H9 (cell line): ENCODE measurements around the gene PARD6B. TPM values are rescaled to one million over a fixed set of nuclear protein-coding genes. Genes with fewer than 3 reads are reported as not detected.

Source experiments
- DNase-seq: peaks from one replicate; pipeline ENCODE4 v3.0.0-alpha.2; 2017
- H2AFZ ChIP-seq: one replicate; pipeline ENCODE4 v1.6.1; 2013; ENCODE audit warnings: mild to moderate bottlenecking, low read length, control low read depth, moderate library complexity
- H2AK5ac ChIP-seq: 2 replicates; pipeline ENCODE4 v1.6.1; 2013; ENCODE audit warnings: low read length, control low read depth, mixed read lengths; ENCODE audit not compliant: insufficient read length
- H2BK120ac ChIP-seq: one replicate; pipeline ENCODE4 v1.6.1; 2013; ENCODE audit warnings: low read depth, mild to moderate bottlenecking, low read length, control low read depth, inconsistent platforms; ENCODE audit not compliant: poor library complexity, severe bottlenecking
- H2BK12ac ChIP-seq: 2 replicates; pipeline ENCODE4 v1.6.1; 2013; ENCODE audit warnings: low read length, control low read depth, mixed read lengths, low read depth; ENCODE audit not compliant: insufficient read length
- H2BK15ac ChIP-seq: 2 replicates; pipeline ENCODE4 v1.6.1; 2013; ENCODE audit warnings: low read depth, low read length, control low read depth
- H2BK20ac ChIP-seq: one replicate; pipeline ENCODE4 v1.6.1; 2013; ENCODE audit warnings: low read depth, mild to moderate bottlenecking, low read length, control low read depth, inconsistent platforms; ENCODE audit not compliant: poor library complexity, severe bottlenecking
- H2BK5ac ChIP-seq: 2 replicates; pipeline ENCODE4 v1.6.1; 2013; ENCODE audit warnings: low read length, control low read depth, mixed read lengths; ENCODE audit not compliant: insufficient read length
- H3K14ac ChIP-seq: 2 replicates; pipeline ENCODE4 v1.6.1; 2013; ENCODE audit warnings: low read length, control low read depth; ENCODE audit not compliant: insufficient read depth
- H3K18ac ChIP-seq: 2 replicates; pipeline ENCODE4 v1.6.1; 2013; ENCODE audit warnings: low read depth, mild to moderate bottlenecking, mixed read lengths, low read length, control low read depth; ENCODE audit not compliant: insufficient read length
- H3K23ac ChIP-seq: 2 replicates; pipeline ENCODE4 v1.6.1; 2013; ENCODE audit warnings: low read length, control low read depth, mixed read lengths, low read depth; ENCODE audit not compliant: insufficient read length
- H3K23me2 ChIP-seq: 2 replicates; pipeline ENCODE4 v1.6.1; 2013; ENCODE audit warnings: low read depth, mild to moderate bottlenecking, mixed read lengths, low read length, control low read depth; ENCODE audit not compliant: insufficient read length, poor library complexity, severe bottlenecking
- H3K27ac ChIP-seq: 2 replicates; pipeline ENCODE4 v1.5.1; 2013; ENCODE audit warnings: low read length, control low read depth, mixed read lengths, low read depth; ENCODE audit not compliant: insufficient read length
- H3K27me3 ChIP-seq: 2 replicates; pipeline ENCODE4 v1.6.1; 2013; ENCODE audit warnings: low read length, control low read depth, inconsistent platforms; ENCODE audit not compliant: insufficient read depth
- H3K4ac ChIP-seq: 2 replicates; pipeline ENCODE4 v1.6.1; 2013; ENCODE audit warnings: low read depth, mild to moderate bottlenecking, control low read depth, inconsistent platforms, low read length, moderate library complexity
- H3K4me1 ChIP-seq: 2 replicates; pipeline ENCODE4 v1.6.1; 2013; ENCODE audit warnings: low read length, control low read depth, inconsistent platforms; ENCODE audit not compliant: insufficient read depth
- H3K4me2 ChIP-seq: 2 replicates; pipeline ENCODE4 v1.6.1; 2013; ENCODE audit warnings: low read length, control low read depth, mixed read lengths; ENCODE audit not compliant: insufficient read length, insufficient read depth
- H3K56ac ChIP-seq: 2 replicates; pipeline ENCODE4 v1.6.1; 2013; ENCODE audit warnings: low read depth, mild to moderate bottlenecking, mixed read lengths, low read length, control low read depth; ENCODE audit not compliant: insufficient read length
- H3K79me1 ChIP-seq: 2 replicates; pipeline ENCODE4 v1.6.1; 2013; ENCODE audit warnings: low read depth, mild to moderate bottlenecking, moderate library complexity, low read length, control low read depth, inconsistent platforms; ENCODE audit not compliant: insufficient read depth, poor library complexity, severe bottlenecking
- H3K79me2 ChIP-seq: 2 replicates; pipeline ENCODE4 v1.6.1; 2013; ENCODE audit warnings: low read length, control low read depth, inconsistent platforms; ENCODE audit not compliant: insufficient read depth
- H3K9ac ChIP-seq: 2 replicates; pipeline ENCODE4 v1.6.1; 2013; ENCODE audit warnings: low read length, control low read depth, mixed read lengths; ENCODE audit not compliant: insufficient read length; ENCODE audit errors: extremely low read depth
- H3K9me3 ChIP-seq: one replicate; pipeline ENCODE4 v1.6.1; 2013; ENCODE audit warnings: low read depth, low read length, inconsistent platforms; ENCODE audit not compliant: control insufficient read depth
- H3T11ph ChIP-seq: one replicate; pipeline ENCODE4 v1.6.1; 2013; ENCODE audit warnings: mild to moderate bottlenecking, low read length, control low read depth, inconsistent platforms
- H4K20me1 ChIP-seq: one replicate; pipeline ENCODE4 v1.6.1; 2013; ENCODE audit not compliant: control insufficient read depth, insufficient read length, insufficient read depth
- H4K5ac ChIP-seq: 2 replicates; pipeline ENCODE4 v1.6.1; 2013; ENCODE audit warnings: low read depth, mild to moderate bottlenecking, mixed read lengths, low read length, control low read depth; ENCODE audit not compliant: insufficient read length
- H4K8ac ChIP-seq: replicated peaks from 2 replicates; pipeline ENCODE4 v1.6.1; 2013; ENCODE audit warnings: low read length, control low read depth, mixed read lengths, low read depth; ENCODE audit not compliant: insufficient read length
- H4K91ac ChIP-seq: 2 replicates; pipeline ENCODE4 v1.6.1; 2013; ENCODE audit warnings: low read depth, mild to moderate bottlenecking, moderate library complexity, mixed read lengths, low read length, control low read depth; ENCODE audit not compliant: insufficient read length
- H3K27ac Mint-ChIP-seq, 3 experiments: 2 replicates in 2 of 3; 3 replicates in 1 of 3; pipeline ENCODE4 v1.8.0; 2020 to 2021; ENCODE audit warnings: mixed read lengths in 3 of 3, mild to moderate bottlenecking in 1 of 3, moderate library complexity in 1 of 3
- H3K27me3 Mint-ChIP-seq: 2 replicates; pipeline ENCODE4 v1.8.0; 2021; ENCODE audit warnings: low read depth, mild to moderate bottlenecking, moderate library complexity, mixed read lengths
- H3K36me3 Mint-ChIP-seq, 3 experiments: 2 replicates in 2 of 3; 3 replicates in 1 of 3; pipeline ENCODE4 v1.8.0; 2020 to 2021; ENCODE audit warnings: low read depth in 3 of 3, mixed read lengths in 3 of 3; ENCODE audit not compliant: insufficient read depth in 1 of 3
- H3K4me1 Mint-ChIP-seq, 2 experiments: 2 replicates each; pipeline ENCODE4 v1.8.0; 2020; ENCODE audit warnings: mixed read lengths in 2 of 2
- H3K4me3 Mint-ChIP-seq, 2 experiments: 2 replicates in 1 of 2; 3 replicates in 1 of 2; pipeline ENCODE4 v1.8.0; 2020 to 2021; ENCODE audit warnings: mild to moderate bottlenecking in 2 of 2, mixed read lengths in 2 of 2, moderate library complexity in 1 of 2
- H3K9me3 Mint-ChIP-seq, 2 experiments: 2 replicates in 1 of 2; 3 replicates in 1 of 2; pipeline ENCODE4 v1.8.0; 2020; ENCODE audit warnings: mild to moderate bottlenecking in 2 of 2, mixed read lengths in 2 of 2, moderate library complexity in 1 of 2
- WGBS: extraction: QIAGEN DNeasy Blood & Tissue Kit; methylation state at CpG from one replicate; pipeline ENCODE4 v1.1.7; 2013; ENCODE audit warnings: missing lambda C conversion rate, low lambda C conversion rate, mixed read lengths; ENCODE audit not compliant: insufficient read length; ENCODE audit errors: extremely low coverage; 5-methylcytosine and 5-hydroxymethylcytosine counted together
- total RNA-seq: library from RNA; stranded (reverse); gene quantifications from 2 replicates; pipeline ENCODE4 v1.2.1, GENCODE V29; 2021
- TF ChIP-seq, protein P1 (sequence below): fragments of 200-600 bp; sonication (generic); conservative IDR thresholded peaks from 3 replicates; pipeline ENCODE4 v1.8.0; 2021; ENCODE audit warnings: antibody characterized with exemption, mild to moderate bottlenecking

Gene PARD6B
- total RNA-seq, 1 experiment from 2014 or later = 27.4 TPM

DNA sequence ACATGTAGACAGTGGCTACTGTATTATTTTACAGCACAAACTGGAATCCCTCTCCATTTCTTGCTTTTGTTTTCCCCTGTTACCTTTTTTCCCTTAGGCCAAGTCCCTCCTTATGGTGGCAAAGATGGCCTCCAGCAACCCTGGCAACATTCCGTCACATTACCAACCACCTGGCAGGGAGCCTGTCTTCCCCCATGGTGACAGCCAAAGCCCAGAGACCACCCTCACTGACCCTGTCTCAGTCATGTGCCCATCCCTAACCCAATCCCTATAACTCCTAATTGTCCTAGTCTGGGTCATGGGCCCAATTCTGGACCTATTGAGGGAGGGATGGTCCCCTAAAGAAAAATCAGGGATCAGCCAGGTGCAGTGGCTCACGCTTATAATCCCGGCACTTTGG, 27.6 kb downstream of the PARD6B start:
- Histone ChIP-seq H3K79me2 (no peaks in the 10 kb centered on the region), H3K14ac (no peak overlapping the region), H2BK5ac (no peak overlapping the region), H3K4ac (no peak overlapping the region), H2AFZ (no peak overlapping the region), H3K4me1 (no peaks in the 10 kb centered on the region), H3K23me2 (no peaks in the 10 kb centered on the region), H2BK20ac (no peak overlapping the region), H4K8ac (no peak overlapping the region), H3K9me3 (no peaks in the 10 kb centered on the region), H3K18ac (no peak overlapping the region), H2BK120ac (no peak overlapping the region), H2BK12ac (no peak overlapping the region), H2AK5ac (no peak overlapping the region), H3K27me3 (no peaks in the 10 kb centered on the region), H4K5ac (no peak overlapping the region), H3K23ac (no peak overlapping the region), H4K20me1 (no peaks in the 10 kb centered on the region), H3T11ph (no peak overlapping the region), H3K79me1 (no peaks in the 10 kb centered on the region), H3K9ac (no peak overlapping the region), H3K4me2 (no peak overlapping the region), H3K27ac (no peak overlapping the region), H3K56ac (no peak overlapping the region), H4K91ac (no peak overlapping the region), H2BK15ac (no peak overlapping the region)
- peaks cover 8 to 15% of the 10 kb centered on the region in 2 experiments for H3K4me1 Mint-ChIP-seq
- H3K9me3 Mint-ChIP-seq = no peaks in the 10 kb centered on the region; a peak in 1 of 5 replicates
- 0 out of 7 replicates have a peak overlapping the region, but pooled peaks of 1 of the 3 experiments have one; percentile 19 for H3K27ac Mint-ChIP-seq
- no CpG with 5 or more reads among the region's 3 CpGs for WGBS
- no peak for DNase-seq
- H3K36me3 Mint-ChIP-seq = no peaks in the 10 kb centered on the region
- no peak overlapping the region for H3K4me3 Mint-ChIP-seq
- TF ChIP-seq, protein P1, sequence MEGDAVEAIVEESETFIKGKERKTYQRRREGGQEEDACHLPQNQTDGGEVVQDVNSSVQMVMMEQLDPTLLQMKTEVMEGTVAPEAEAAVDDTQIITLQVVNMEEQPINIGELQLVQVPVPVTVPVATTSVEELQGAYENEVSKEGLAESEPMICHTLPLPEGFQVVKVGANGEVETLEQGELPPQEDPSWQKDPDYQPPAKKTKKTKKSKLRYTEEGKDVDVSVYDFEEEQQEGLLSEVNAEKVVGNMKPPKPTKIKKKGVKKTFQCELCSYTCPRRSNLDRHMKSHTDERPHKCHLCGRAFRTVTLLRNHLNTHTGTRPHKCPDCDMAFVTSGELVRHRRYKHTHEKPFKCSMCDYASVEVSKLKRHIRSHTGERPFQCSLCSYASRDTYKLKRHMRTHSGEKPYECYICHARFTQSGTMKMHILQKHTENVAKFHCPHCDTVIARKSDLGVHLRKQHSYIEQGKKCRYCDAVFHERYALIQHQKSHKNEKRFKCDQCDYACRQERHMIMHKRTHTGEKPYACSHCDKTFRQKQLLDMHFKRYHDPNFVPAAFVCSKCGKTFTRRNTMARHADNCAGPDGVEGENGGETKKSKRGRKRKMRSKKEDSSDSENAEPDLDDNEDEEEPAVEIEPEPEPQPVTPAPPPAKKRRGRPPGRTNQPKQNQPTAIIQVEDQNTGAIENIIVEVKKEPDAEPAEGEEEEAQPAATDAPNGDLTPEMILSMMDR = no peak
- H3K27me3 Mint-ChIP-seq = no peaks in the 10 kb centered on the region
